GM12878 (cell line): ENCODE results near the gene TMPRSS4. TPM values are rescaled to one million over a fixed set of nuclear protein-coding genes. Genes with fewer than 3 reads are reported as not detected.

Source experiments
- ATAC-seq: fragments of 200-7000 bp; cut with Tn5 transposase; 3 replicates; pipeline ENCODE4 v1.9.1; 2020; ENCODE audit warnings: mild to moderate bottlenecking, moderate library complexity
- BruUV-seq: library from RNA; stranded (reverse); fragments of 400-500 nt; replicated peaks from 2 replicates; lab custom pipeline; 2021; lab: Mats Ljungman, UMichigan
- CTCF ChIA-PET: fragments of 300-600 bp; sonication (Branson Sonifier 250); formaldehyde crosslinking; extraction: SDS; loops from one replicate; lab custom pipeline; 2021; ENCODE audit warnings: inconsistent platforms; lab: Yijun Ruan, JAX
- POLR2A ChIA-PET: fragments of 350-600 bp; formaldehyde crosslinking; extraction: SDS; loops from one replicate; lab custom pipeline; 2021; ENCODE audit warnings: inconsistent platforms; lab: Charles Lee
- RAD21 ChIA-PET: fragments of 300-600 bp; sonication (Branson Sonifier 250); formaldehyde crosslinking; loops from one replicate; lab custom pipeline; 2023; ENCODE audit warnings: antibody characterized with exemption; ENCODE audit not compliant: unreplicated experiment; lab: Charles Lee
- SMC1A ChIA-PET: fragments of 300-600 bp; sonication (Branson Sonifier 250); formaldehyde crosslinking; loops from one replicate; lab custom pipeline; 2023; ENCODE audit not compliant: unreplicated experiment, uncharacterized antibody; lab: Charles Lee
- DNase-seq: peaks from one replicate; pipeline ENCODE4 v3.0.0-alpha.2; 2011; ENCODE audit warnings: low read depth, low spot score
- FAIRE-seq: peaks from 3 replicates; lab custom pipeline; 2011; peaks lifted over from hg19 to GRCh38; lab: Jason Lieb, UNC
- H2AFZ ChIP-seq: 2 replicates; pipeline ENCODE4 v1.6.0; 2011; ENCODE audit warnings: low read depth, low read length, control low read depth; ENCODE audit not compliant: control insufficient read depth
- H3K27ac ChIP-seq: 2 replicates; pipeline ENCODE4 v1.5.1; 2011; ENCODE audit warnings: control low read depth; ENCODE audit not compliant: control insufficient read depth, insufficient read depth
- H3K27me3 ChIP-seq, 2 experiments: replicated peaks in 1 of 2; 2 replicates each; pipeline versions ENCODE4 v1.6.0 to v1.6.1; 2011; ENCODE audit warnings: low read length in 1 of 2; ENCODE audit not compliant: control insufficient read depth in 2 of 2, insufficient read depth in 2 of 2
- H3K36me3 ChIP-seq, 2 experiments: 2 replicates each; pipeline ENCODE4 v1.5.1; 2011; ENCODE audit warnings: low read length in 1 of 2; ENCODE audit not compliant: control insufficient read depth in 2 of 2, insufficient read depth in 2 of 2
- H3K4me1 ChIP-seq: 2 replicates; pipeline ENCODE4 v1.6.1; 2011; ENCODE audit warnings: mild to moderate bottlenecking, low read length, moderate library complexity, mixed read lengths; ENCODE audit not compliant: control insufficient read depth, insufficient read depth
- H3K4me2 ChIP-seq: 2 replicates; pipeline ENCODE4 v1.6.0; 2011; ENCODE audit warnings: control low read depth; ENCODE audit not compliant: control insufficient read depth, insufficient read depth
- H3K4me3 ChIP-seq: fragments of 200-600 bp; sonication (generic); 2 replicates; pipeline ENCODE4 v1.5.1; 2016
- H3K79me2 ChIP-seq: 2 replicates; pipeline ENCODE4 v1.6.0; 2011; ENCODE audit warnings: low read length; ENCODE audit not compliant: control insufficient read depth, insufficient read depth
- H3K9ac ChIP-seq: 2 replicates; pipeline ENCODE4 v1.8.0; 2011; ENCODE audit warnings: low read length, control low read depth, mixed read lengths; ENCODE audit not compliant: control insufficient read depth, insufficient read depth
- H3K9me3 ChIP-seq: replicated peaks from 3 replicates; pipeline ENCODE4 v1.5.1; 2011; ENCODE audit warnings: mild to moderate bottlenecking, low read length; ENCODE audit not compliant: control insufficient read depth, insufficient read depth
- H4K20me1 ChIP-seq: 2 replicates; pipeline ENCODE4 v1.6.0; 2011; ENCODE audit not compliant: control insufficient read depth, insufficient read depth
- ASH2L ChIP-seq: fragments of 300-600, 200-600 bp; sonication (generic); IDR thresholded peaks from 2 replicates; pipeline ENCODE4 v1.6.1; 2017; ENCODE audit warnings: low read depth, mild to moderate bottlenecking, borderline replicate concordance
- CEBPB ChIP-seq, 2 experiments: fragments of 150-350 bp in 1 of 2; IDR thresholded peaks; 2 replicates each; pipeline ENCODE4 v1.6.1; 2012 to 2014; ENCODE audit warnings: low read depth in 2 of 2, low read length in 2 of 2, borderline replicate concordance in 1 of 2, inconsistent platforms in 1 of 2
- IRF4 ChIP-seq: IDR thresholded peaks from 2 replicates; pipeline ENCODE4 v1.6.1; 2011; ENCODE audit warnings: low read depth, low read length
- MTA3 ChIP-seq: IDR thresholded peaks from 2 replicates; pipeline ENCODE4 v1.6.1; 2012; ENCODE audit warnings: low read length, inconsistent platforms, borderline replicate concordance
- RAD21 ChIP-seq: IDR thresholded peaks from 2 replicates; pipeline ENCODE4 v1.6.1; 2011; ENCODE audit warnings: mild to moderate bottlenecking, low read depth, low read length, moderate library complexity; ENCODE audit not compliant: insufficient read depth
- RUNX3 ChIP-seq: IDR thresholded peaks from 2 replicates; pipeline ENCODE4 v1.6.1; 2012; ENCODE audit warnings: low read length, inconsistent platforms
- TARDBP ChIP-seq: IDR thresholded peaks from 2 replicates; pipeline ENCODE4 v1.6.1; 2016; ENCODE audit warnings: borderline replicate concordance
- ZNF24 ChIP-seq: fragments of 450-650 bp; IDR thresholded peaks from 2 replicates; pipeline ENCODE4 v1.6.1; 2017; ENCODE audit warnings: antibody characterized with exemption, mild to moderate bottlenecking
- WGBS: methylation state at CpG from one replicate; pipeline ENCODE4 v1.1.6; 2016; ENCODE audit warnings: low lambda C conversion rate; ENCODE audit not compliant: insufficient replicate concordance, insufficient coverage; ENCODE audit errors: missing lambda C conversion rate; 5-methylcytosine and 5-hydroxymethylcytosine counted together
- in situ Hi-C: fragments of 300-500 bp; cut with MboI; formaldehyde crosslinking; loops from 9 replicates; pipeline ENCODE4 v1.14.3; 2018; ENCODE audit warnings: mixed read lengths
- intact Hi-C: fragments of 100-400 bp; cut with micrococcal nuclease; formaldehyde crosslinking; loops from one replicate; pipeline ENCODE4 v1.14.2; 2022; ENCODE audit not compliant: unreplicated experiment
- polyA plus RNA-seq, 11 experiments: library from polyadenylated mRNA; depleted of rRNA in 4 of 11; unstranded in 6 of 11; stranded (reverse) in 5 of 11; fragments of >200 nt; fragmentation: Nextera tagmentation in 4 of 11; fragmentation: Illumina TruSeq in 1 of 11; extraction: Ambion mirVana in 4 of 11; extraction: Trizol in 1 of 11; gene quantifications; 1 replicate in 1 of 11; 2 replicates in 10 of 11; pipeline versions ENCODE4 v1.2.1 to v1.2.3, GENCODE V29; 2011 to 2016; ENCODE audit warnings: inconsistent platforms in 2 of 11, missing spikeins in 2 of 11, low read depth in 1 of 11
- total RNA-seq, 4 experiments: library from RNA; depleted of rRNA in 3 of 4; stranded (reverse); fragments of >200 nt in 3 of 4; fragmentation: Illumina TruSeq in 1 of 4; extraction: Trizol in 1 of 4; gene quantifications; 2 replicates each; pipeline versions ENCODE4 v1.2.1 to v1.2.3, GENCODE V29; 2013 to 2021
- TF ChIP-seq, protein P1 (sequence below): fragments of 450-650 bp; IDR thresholded peaks from 2 replicates; pipeline ENCODE4 v1.6.1; 2017; ENCODE audit warnings: mild to moderate bottlenecking
- TF ChIP-seq, protein P2 (sequence below): fragments of 450-650 bp; IDR thresholded peaks from 2 replicates; pipeline ENCODE4 v1.6.1; 2017; ENCODE audit warnings: mild to moderate bottlenecking, moderate library complexity
- TF ChIP-seq, protein P3 (sequence below): fragments of 450-650 bp; IDR thresholded peaks from 2 replicates; pipeline ENCODE4 v1.6.1; 2017; ENCODE audit warnings: low read depth, mild to moderate bottlenecking, moderate library complexity

TMPRSS4 gene
- total and polyA plus RNA-seq, 10 of the 15 experiments (the other 5 are each of a cell fraction or from before 2014, with no cell fraction given): 0.14 to 0.26 TPM; not detected in 8

DNA sequence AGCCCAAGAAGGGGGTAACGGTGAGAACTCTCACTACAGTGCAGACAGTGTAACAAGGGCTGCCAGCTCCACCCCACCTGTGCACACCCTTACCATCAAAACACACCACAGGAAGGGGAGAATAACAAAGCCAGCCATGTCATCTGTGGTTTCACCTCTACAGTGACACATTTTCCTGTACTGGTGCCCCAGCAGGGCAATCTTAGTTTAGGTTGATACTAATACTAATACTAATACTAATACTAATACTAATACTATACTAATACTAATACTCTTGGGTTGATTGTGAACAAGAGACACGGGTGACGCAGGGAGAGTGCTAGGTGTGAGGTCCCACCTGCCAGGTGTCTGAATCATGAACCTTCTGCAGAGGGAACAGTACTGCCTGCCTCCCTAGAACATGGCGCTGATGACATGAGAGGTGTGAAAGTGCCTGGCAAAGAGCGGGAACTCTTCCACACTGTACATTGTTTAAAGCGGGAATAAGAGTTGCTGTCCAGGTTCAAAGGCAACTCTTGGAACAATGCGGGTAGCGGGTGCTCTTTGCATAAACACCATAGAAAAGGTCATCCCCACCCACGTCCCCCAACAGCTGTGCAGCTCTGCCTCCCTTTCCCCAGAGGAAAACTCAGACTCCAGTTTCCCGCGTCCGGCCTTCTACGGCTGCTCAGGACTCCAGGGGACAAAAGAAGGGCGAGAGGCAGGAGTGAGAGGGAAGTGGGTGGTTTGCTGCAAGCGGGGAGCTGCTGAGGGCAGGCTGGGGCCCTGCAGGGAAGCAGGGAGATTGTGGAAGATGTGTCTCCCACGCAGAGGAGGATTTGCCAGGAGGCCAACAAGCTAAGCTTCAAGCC, 25.0 kb upstream of the TMPRSS4 start:
- Histone ChIP-seq H4K20me1 (no peaks in the 10 kb centered on the region), H2AFZ (no peak overlapping the region), H3K4me2 (no peak overlapping the region), H3K79me2 (no peaks in the 10 kb centered on the region), H3K4me1 (peaks cover 18% of the 10 kb centered on the region), H3K9me3 (no peaks in the 10 kb centered on the region), H3K27me3 (no peaks in the 10 kb centered on the region), H3K9ac (no peak overlapping the region), H3K36me3 (no peaks in the 10 kb centered on the region), H3K27ac (no peak overlapping the region), H3K4me3 (no peak overlapping the region)
- intact Hi-C loops (loop anchor here (2.0 kb wide), 1 partner anchor 65 kb away; the partner anchor contains the start of gene IL10RA), in situ Hi-C loops (loop anchor here (25.0 kb wide), 1 partner anchor 615 kb away; no protein-coding TSS in a partner anchor)
- WGBS: 68% methylated on average over 16 of the region's 16 CpGs
- SMC1A ChIA-PET: interaction anchor here (1.0 to 8.2 kb wide), 24 partner anchors 10 to 626 kb away, joined by 3 to 295 read pairs (median 8); partner anchors contain the start of genes FXYD2 and IL10RA
- no TSS peak for BruUV-seq
- FAIRE-seq: no peak
- RAD21 ChIA-PET: interaction anchor here (0.6 to 7.3 kb wide), 17 partner anchors 17 to 246 kb away, joined by 3 to 248 read pairs (median 8); partner anchors contain the start of genes FXYD2 and IL10RA
- POLR2A ChIA-PET: interaction anchor here (0.6 to 2.1 kb wide), 4 partner anchors 10 to 224 kb away, joined by 3 to 7 read pairs (median 4); partner anchors contain the start of gene IL10RA
- CTCF ChIA-PET: interaction anchor here (0.8 to 9.1 kb wide), 33 partner anchors 10 to 420 kb away, joined by 3 to 364 read pairs (median 9); partner anchors contain the start of genes FXYD2 and IL10RA
- peak; percentile 81 for ATAC-seq
- peak; percentile 23 for DNase-seq
- TF ChIP-seq TARDBP: no peak
- TF ChIP-seq RUNX3: peak; percentile 69
- TF ChIP-seq, protein P1, sequence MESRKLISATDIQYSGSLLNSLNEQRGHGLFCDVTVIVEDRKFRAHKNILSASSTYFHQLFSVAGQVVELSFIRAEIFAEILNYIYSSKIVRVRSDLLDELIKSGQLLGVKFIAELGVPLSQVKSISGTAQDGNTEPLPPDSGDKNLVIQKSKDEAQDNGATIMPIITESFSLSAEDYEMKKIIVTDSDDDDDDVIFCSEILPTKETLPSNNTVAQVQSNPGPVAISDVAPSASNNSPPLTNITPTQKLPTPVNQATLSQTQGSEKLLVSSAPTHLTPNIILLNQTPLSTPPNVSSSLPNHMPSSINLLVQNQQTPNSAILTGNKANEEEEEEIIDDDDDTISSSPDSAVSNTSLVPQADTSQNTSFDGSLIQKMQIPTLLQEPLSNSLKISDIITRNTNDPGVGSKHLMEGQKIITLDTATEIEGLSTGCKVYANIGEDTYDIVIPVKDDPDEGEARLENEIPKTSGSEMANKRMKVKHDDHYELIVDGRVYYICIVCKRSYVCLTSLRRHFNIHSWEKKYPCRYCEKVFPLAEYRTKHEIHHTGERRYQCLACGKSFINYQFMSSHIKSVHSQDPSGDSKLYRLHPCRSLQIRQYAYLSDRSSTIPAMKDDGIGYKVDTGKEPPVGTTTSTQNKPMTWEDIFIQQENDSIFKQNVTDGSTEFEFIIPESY: peak; percentile 84
- TF ChIP-seq, protein P2, sequence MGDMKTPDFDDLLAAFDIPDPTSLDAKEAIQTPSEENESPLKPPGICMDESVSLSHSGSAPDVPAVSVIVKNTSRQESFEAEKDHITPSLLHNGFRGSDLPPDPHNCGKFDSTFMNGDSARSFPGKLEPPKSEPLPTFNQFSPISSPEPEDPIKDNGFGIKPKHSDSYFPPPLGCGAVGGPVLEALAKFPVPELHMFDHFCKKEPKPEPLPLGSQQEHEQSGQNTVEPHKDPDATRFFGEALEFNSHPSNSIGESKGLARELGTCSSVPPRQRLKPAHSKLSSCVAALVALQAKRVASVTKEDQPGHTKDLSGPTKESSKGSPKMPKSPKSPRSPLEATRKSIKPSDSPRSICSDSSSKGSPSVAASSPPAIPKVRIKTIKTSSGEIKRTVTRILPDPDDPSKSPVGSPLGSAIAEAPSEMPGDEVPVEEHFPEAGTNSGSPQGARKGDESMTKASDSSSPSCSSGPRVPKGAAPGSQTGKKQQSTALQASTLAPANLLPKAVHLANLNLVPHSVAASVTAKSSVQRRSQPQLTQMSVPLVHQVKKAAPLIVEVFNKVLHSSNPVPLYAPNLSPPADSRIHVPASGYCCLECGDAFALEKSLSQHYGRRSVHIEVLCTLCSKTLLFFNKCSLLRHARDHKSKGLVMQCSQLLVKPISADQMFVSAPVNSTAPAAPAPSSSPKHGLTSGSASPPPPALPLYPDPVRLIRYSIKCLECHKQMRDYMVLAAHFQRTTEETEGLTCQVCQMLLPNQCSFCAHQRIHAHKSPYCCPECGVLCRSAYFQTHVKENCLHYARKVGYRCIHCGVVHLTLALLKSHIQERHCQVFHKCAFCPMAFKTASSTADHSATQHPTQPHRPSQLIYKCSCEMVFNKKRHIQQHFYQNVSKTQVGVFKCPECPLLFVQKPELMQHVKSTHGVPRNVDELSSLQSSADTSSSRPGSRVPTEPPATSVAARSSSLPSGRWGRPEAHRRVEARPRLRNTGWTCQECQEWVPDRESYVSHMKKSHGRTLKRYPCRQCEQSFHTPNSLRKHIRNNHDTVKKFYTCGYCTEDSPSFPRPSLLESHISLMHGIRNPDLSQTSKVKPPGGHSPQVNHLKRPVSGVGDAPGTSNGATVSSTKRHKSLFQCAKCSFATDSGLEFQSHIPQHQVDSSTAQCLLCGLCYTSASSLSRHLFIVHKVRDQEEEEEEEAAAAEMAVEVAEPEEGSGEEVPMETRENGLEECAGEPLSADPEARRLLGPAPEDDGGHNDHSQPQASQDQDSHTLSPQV: no peak
- no peak for TF ChIP-seq RAD21
- no peak for TF ChIP-seq MTA3
- no peak for TF ChIP-seq IRF4
- TF ChIP-seq, protein P3, sequence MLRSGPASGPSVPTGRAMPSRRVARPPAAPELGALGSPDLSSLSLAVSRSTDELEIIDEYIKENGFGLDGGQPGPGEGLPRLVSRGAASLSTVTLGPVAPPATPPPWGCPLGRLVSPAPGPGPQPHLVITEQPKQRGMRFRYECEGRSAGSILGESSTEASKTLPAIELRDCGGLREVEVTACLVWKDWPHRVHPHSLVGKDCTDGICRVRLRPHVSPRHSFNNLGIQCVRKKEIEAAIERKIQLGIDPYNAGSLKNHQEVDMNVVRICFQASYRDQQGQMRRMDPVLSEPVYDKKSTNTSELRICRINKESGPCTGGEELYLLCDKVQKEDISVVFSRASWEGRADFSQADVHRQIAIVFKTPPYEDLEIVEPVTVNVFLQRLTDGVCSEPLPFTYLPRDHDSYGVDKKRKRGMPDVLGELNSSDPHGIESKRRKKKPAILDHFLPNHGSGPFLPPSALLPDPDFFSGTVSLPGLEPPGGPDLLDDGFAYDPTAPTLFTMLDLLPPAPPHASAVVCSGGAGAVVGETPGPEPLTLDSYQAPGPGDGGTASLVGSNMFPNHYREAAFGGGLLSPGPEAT: no peak
- no peak for TF ChIP-seq CEBPB (IDR thresholded peaks at IDR 0.05; ENCODE audit: borderline replicate concordance in 1 of 2, low read depth in 2 of 2, low read length in 2 of 2)
- no peak for TF ChIP-seq ASH2L
- no peak for TF ChIP-seq ZNF24
